NCI-H2227 treated with DMSO at 0.1 percent for 48 hours (cell line): ENCODE results near the gene PTGIR.
A peak's percentile ranks its signal among the peaks of the same experiment; 100 is the strongest.

Source experiments
- DNase-seq: peaks from one replicate; lab custom pipeline; 2025; lab: John Stamatoyannopoulos, UW

PTGIR gene

DNA sequence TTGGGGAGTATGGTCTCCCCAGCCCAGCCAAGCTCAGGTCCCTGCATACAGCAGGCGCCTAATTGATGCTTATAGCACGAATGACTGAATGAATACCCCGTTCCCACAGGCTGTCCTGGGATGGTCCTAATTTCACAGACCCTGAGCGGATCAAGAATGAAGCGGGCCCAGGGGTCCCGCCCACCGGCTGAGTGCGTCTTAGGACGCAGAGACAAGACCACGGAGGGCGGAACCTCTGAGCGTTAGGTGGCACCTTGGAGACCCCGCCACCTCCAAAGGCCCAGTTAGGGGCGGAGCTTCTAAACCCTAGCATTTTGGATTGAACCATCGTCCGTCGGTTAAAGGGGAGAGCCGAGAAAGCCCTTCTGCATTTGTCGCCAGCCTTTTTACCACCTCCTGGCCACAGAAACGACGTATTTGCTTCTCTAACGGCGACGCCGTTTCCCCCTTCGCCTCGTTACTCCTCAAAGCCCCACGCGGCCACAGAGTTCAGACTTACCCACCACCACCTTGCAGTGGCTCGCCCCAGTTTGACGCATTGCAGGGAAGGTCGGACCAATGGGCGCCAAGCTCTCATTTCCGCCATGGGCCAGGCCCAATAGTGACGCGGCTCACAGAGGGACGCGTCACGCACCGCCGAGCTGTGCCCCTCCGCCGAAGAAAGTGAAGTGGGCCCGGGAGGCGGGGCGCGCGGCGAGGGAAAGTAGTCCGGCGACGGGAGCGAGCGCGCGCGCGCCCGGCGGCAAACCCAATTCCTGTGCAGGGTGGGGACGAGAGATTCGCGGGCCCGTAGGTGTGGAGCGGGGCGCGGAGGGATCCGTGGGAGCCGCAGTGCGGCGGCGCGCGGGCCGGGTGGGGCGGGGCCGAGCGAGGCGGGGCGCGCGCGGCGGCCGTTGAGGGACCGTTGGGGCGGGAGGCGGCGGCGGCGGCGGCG is 24.2 kb downstream of the PTGIR start:
- DNase-seq, result peak; percentile 89

GRCh38 chr19:46599716-46600373 is 25.0 kb downstream of the PTGIR start:
- DNase-seq, result no peak

DNA sequence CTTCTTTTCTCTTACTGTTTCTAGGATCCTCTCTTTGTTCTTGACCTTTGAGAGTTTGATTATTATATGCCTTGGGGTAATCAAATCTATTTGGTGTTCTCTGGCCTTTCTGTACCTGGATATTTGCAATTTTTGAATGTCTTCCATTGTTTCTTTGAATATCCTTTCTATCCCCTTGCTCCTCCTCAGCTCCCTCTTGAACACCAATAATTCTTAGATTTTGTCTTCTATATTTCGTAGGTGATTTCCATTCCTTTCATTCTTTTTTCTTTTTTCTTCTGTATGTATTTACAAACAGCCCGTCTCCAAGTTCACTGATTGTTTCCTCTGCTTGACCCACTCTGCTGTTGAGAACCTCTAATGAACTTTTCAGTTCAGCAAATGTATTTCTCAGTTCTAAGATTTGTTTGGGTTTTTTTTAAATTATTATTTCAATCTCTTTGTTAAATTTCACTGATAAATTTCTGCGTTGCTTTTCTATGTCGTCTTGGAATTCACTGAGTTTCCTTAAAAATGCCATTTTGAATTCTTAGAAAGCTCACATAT is 26.4 kb downstream of the PTGIR start:
- DNase-seq, result no peak

- DNase-seq, result no peak
Observed at GRCh38 chr19:46596008-46596407, 28.9 kb downstream of the PTGIR start.

GRCh38 chr19:46591870-46592269 is 33.0 kb downstream of the PTGIR start:
- DNase-seq, result no peak

GRCh38 chr19:46591254-46591653 is 33.6 kb downstream of the PTGIR start:
- no peak for DNase-seq

DNA sequence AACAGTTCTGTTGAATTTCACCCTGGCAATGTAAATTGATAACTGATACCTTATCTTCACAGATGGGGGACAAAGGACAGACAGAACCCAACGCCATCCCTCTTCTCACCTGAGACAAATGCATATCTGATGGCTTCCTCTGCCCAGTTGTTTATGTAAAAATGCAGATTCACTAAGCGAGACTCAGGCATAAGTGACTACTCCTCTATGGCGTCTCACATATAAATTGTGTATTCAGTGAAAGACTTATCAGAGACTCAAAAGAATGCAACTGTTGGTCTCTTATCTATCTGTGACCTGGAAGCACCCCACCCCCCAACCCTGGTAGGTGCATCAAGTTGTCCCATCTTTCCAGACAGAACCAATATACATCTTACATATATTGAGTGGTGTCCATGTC is 37.0 kb downstream of the PTGIR start:
- no peak for DNase-seq

GRCh38 chr19:46586294-46586693 is 38.6 kb downstream of the PTGIR start:
- DNase-seq, result no peak

- no peak for DNase-seq
Observed at GRCh38 chr19:46585539-46585938, 39.4 kb downstream of the PTGIR start.

DNA sequence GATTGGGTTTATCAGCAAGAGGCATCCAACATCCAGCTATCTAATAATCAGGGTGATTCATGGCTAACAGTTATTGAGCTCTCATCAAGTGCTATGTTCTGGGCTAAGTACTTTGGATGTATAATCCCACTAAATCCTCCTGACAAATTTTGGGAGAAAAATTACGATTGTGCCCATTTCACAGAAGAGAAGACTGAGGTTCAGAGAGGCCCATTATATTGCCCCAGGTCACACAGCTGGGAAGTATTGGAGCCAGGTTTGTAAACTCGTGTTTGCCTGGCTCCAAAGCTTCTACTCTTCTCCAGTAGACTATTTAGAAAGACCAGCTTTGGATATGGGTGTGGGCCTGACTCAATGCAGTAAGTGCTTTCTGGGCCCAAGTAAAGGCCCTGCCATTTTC is 44.6 kb downstream of the PTGIR start:
- DNase-seq, result no peak

DNA sequence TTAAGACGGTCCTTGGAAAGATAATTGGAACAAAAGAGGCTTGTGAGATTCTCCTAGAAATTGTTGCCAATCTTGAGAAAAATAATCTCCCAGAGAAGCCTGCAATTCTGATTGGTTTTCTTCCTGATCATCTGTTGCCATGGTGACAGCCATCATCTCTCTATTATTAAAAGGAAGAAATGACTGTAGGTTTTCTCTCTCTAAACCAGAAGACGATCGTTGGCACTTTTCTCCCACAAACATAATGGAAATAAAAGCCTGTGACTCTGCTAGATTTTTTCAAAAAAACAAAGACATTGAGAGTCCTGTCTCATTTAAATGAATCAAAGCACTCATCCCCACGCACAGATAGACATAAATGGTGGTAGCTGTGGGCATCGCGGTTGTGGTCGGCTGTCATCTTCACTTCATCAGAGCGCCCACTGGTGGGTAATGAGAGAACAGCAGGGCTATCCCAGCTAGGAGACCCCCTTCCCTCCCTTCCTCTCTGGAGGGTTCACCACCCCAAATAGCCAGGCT is 45.5 kb downstream of the PTGIR start:
- peak; percentile 16 for DNase-seq

GRCh38 chr19:46578450-46578849 is 46.4 kb downstream of the PTGIR start:
- no peak for DNase-seq

- peak; percentile 6 for DNase-seq
Observed at GRCh38 chr19:46574533-46574932, 50.4 kb downstream of the PTGIR start.

DNA sequence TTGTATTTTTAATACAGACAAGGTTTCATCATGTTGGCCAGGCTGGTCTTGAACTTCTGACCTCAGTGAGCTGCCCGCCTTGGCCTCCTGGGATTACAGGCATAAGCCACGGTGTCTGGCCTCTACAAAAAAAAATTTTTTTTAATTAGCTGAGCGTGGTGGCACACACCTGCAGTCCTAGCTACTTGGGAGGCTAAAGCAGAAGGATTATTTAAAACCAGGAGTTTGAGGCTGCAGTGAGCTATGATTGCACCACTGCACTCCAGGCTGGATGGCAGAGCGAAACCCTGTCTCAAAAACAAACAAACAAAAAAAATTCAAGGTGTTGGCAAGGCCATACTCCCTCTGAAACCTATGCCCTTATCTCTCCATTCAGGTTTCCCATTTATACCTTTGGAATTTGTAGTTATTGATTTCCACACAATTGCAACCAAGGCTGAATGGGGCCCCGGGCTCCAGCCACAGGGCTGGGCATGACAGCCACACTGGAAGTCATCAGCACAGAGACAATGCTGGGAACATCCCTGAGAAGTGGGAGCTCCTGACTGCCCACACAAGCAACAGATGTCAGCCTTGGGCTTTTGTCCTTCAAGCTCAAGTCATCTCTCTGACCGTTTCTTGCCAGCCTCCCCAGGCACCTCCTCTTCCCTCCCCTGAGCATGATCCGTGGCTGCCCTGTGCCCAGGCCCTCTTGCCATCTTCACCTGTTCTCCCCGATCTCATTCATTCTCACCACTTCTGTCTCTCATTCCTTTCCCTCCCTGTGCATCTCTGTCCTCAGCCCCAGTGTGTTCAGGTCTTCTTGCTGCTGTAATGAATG is 51.0 kb downstream of the PTGIR start:
- no peak for DNase-seq

GRCh38 chr19:46571495-46571894 is 53.4 kb downstream of the PTGIR start:
- no peak for DNase-seq
